ENCODE measurements around the gene CDKN2D.
A peak's percentile ranks its signal among the peaks of the same experiment; 100 is the strongest.
"Not testable (repeated sequence)": the region's sequence is repeated elsewhere in the genome, so short reads cannot be mapped to it uniquely, and the experiment has no call there.

CDKN2D gene

DNA sequence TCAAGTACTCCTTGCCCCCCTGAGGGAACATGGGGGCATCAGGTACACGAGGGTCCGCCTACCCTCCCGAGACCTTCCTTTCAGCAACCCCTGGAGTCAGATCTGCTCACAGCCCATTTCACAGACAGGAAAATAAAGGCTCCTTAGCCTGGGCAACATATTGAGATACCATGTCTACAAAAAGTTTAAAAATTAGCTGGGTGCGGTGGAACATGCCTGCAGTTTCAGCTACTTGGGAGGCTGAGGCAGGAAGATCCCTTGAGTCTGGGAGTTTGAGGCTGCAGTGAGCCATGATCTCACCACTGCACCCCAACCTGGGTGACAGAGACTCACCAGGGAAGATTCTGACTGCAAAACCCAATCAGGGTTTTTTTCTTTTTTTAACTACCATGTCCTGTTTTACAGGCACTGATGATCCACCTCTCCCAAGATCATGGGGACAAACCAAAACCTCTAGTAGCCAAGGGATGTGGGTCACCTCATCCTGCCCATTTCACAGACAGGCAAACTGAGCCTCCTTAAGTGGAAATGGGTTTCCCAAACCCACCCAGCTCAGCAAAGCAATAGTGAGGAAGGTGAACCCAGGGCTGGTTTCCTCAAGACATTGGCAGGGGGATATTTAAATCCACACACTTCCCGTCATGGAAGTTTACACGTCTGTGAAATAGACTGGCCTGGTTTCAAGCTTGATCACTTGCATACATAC lies 6.4 kb upstream of the CDKN2D start:
- WGBS (ENCODE audit: extremely low coverage, insufficient coverage, insufficient read length), result no CpG with 5 or more reads among the region's 6 CpGs
- no peak overlapping the region for H2BK12ac ChIP-seq (ENCODE audit: low read length)
- H3K14ac ChIP-seq (ENCODE audit: low read length), result no peak overlapping the region
- no peaks in the 10 kb centered on the region for H3K79me2 ChIP-seq (ENCODE audit: control insufficient read depth, insufficient read depth, low read length, poor library complexity)
- H2BK120ac ChIP-seq (ENCODE audit: insufficient read depth, low read length, poor library complexity), result no peak overlapping the region
- no peak overlapping the region for H3K4ac ChIP-seq (ENCODE audit: low read depth, low read length)
- no peak overlapping the region for H3K4me2 ChIP-seq (ENCODE audit: low read length)
- no peak overlapping the region for H2AFZ ChIP-seq (ENCODE audit: insufficient read depth, low read length, poor library complexity)
- no peak overlapping the region for H3K27ac ChIP-seq (ENCODE audit: low read depth, low read length)
- H3K4me1 ChIP-seq (ENCODE audit: control insufficient read depth in 1 of 2, insufficient read depth in 2 of 2, low read length in 2 of 2), result peaks cover 0 to 2% of the 10 kb centered on the region in 2 experiments
- H2BK5ac ChIP-seq (ENCODE audit: low read depth, low read length, poor library complexity), result no peak overlapping the region
- no peak overlapping the region for H4K91ac ChIP-seq (ENCODE audit: low read depth, low read length)
- H3K9me3 ChIP-seq (ENCODE audit: insufficient read depth, low read depth, low read length), result peaks cover 2% of the 10 kb centered on the region
- H3K27me3 ChIP-seq (ENCODE audit: insufficient read depth, low read length), result no peaks in the 10 kb centered on the region
- no peaks in the 10 kb centered on the region for H3K79me1 ChIP-seq (ENCODE audit: low read length)
- no peak overlapping the region for H2AK5ac ChIP-seq (ENCODE audit: low read length)
- H4K12ac ChIP-seq (ENCODE audit: low read depth, low read length), result no peak overlapping the region
- no peak overlapping the region for H3K23ac ChIP-seq (ENCODE audit: low read length)
- H3K9ac ChIP-seq (ENCODE audit: low read length), result no peak overlapping the region
- no peak overlapping the region for H3K4me3 ChIP-seq (ENCODE audit: low read depth, low read length)
- H3K18ac ChIP-seq (ENCODE audit: low read length), result no peak overlapping the region
- no peak overlapping the region for H4K8ac ChIP-seq (ENCODE audit: low read depth, low read length)
- DNase-seq, result no peak
- H3K36me3 ChIP-seq (ENCODE audit: control insufficient read depth in 1 of 2, insufficient read depth in 2 of 2, low read length in 2 of 2), result peaks cover 33 to 35% of the 10 kb centered on the region in 2 experiments

- Histone ChIP-seq H2AK5ac (ENCODE audit: low read length) (no peak overlapping the region), H3K4me1 (ENCODE audit: control insufficient read depth in 1 of 2, insufficient read depth in 2 of 2, low read length in 2 of 2) (peaks cover under 1 to 5% of the 10 kb centered on the region in 2 experiments), H2BK120ac (ENCODE audit: insufficient read depth, low read length, poor library complexity) (no peak overlapping the region), H3K4me2 (ENCODE audit: low read length) (no peak overlapping the region), H3K9ac (ENCODE audit: low read length) (no peak overlapping the region), H2AFZ (ENCODE audit: insufficient read depth, low read length, poor library complexity) (no peak overlapping the region), H4K8ac (ENCODE audit: low read depth, low read length) (no peak overlapping the region), H3K4ac (ENCODE audit: low read depth, low read length) (no peak overlapping the region), H3K36me3 (ENCODE audit: control insufficient read depth in 1 of 2, insufficient read depth in 2 of 2, low read length in 2 of 2) (peaks cover 29 to 31% of the 10 kb centered on the region in 2 experiments), H3K27ac (ENCODE audit: low read depth, low read length) (no peak overlapping the region), H3K14ac (ENCODE audit: low read length) (no peak overlapping the region), H3K79me2 (ENCODE audit: control insufficient read depth, insufficient read depth, low read length, poor library complexity) (no peaks in the 10 kb centered on the region), H3K18ac (ENCODE audit: low read length) (no peak overlapping the region), H4K91ac (ENCODE audit: low read depth, low read length) (no peak overlapping the region), H2BK12ac (ENCODE audit: low read length) (no peak overlapping the region), H3K27me3 (ENCODE audit: insufficient read depth, low read length) (no peaks in the 10 kb centered on the region), H3K9me3 (ENCODE audit: insufficient read depth, low read depth, low read length) (peaks cover 2% of the 10 kb centered on the region), H2BK5ac (ENCODE audit: low read depth, low read length, poor library complexity) (no peak overlapping the region), H3K4me3 (ENCODE audit: low read depth, low read length) (no peak overlapping the region), H3K23ac (ENCODE audit: low read length) (no peak overlapping the region), H3K79me1 (ENCODE audit: low read length) (no peaks in the 10 kb centered on the region), H4K12ac (ENCODE audit: low read depth, low read length) (no peak overlapping the region)
- no peak for DNase-seq
- no CpG with 5 or more reads among the region's 8 CpGs for WGBS (ENCODE audit: extremely low coverage, insufficient coverage, insufficient read length)
Observed at GRCh38 chr19:10574462-10574861, 5.7 kb upstream of the CDKN2D start.

DNA sequence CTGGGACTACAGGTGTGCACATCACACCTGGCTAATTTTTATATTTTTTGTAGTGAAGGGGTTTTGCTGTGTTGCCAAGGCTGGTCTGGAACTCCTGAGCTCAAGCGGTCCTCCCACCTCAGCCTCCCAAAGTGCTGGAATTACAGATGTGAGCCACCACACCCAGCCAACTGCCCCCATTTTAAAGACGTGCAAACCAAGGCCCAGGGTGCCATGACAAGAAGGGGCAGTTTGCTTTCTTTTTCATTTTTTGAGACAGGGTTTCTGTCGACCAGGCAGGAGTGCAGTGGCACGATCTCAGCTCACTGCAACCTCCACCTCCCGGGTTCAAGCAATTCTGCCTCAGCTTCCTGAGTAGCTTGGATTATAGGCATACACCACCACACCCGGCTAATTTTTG lies 5.0 kb upstream of the CDKN2D start:
- not testable (repeated sequence) for H3K79me1 ChIP-seq (ENCODE audit: low read length); H2BK5ac ChIP-seq (ENCODE audit: low read depth, low read length, poor library complexity); H2BK12ac ChIP-seq (ENCODE audit: low read length); H3K27me3 ChIP-seq (ENCODE audit: insufficient read depth, low read length); H3K14ac ChIP-seq (ENCODE audit: low read length); H4K12ac ChIP-seq (ENCODE audit: low read depth, low read length); H3K4me3 ChIP-seq (ENCODE audit: low read depth, low read length); H3K27ac ChIP-seq (ENCODE audit: low read depth, low read length); H3K9ac ChIP-seq (ENCODE audit: low read length); H3K4me1 ChIP-seq (ENCODE audit: control insufficient read depth in 1 of 2, insufficient read depth in 2 of 2, low read length in 2 of 2); H3K79me2 ChIP-seq (ENCODE audit: control insufficient read depth, insufficient read depth, low read length, poor library complexity); H2BK120ac ChIP-seq (ENCODE audit: insufficient read depth, low read length, poor library complexity); H4K91ac ChIP-seq (ENCODE audit: low read depth, low read length); H3K4ac ChIP-seq (ENCODE audit: low read depth, low read length); H3K18ac ChIP-seq (ENCODE audit: low read length); H2AFZ ChIP-seq (ENCODE audit: insufficient read depth, low read length, poor library complexity); H3K4me2 ChIP-seq (ENCODE audit: low read length); DNase-seq; H3K23ac ChIP-seq (ENCODE audit: low read length); H2AK5ac ChIP-seq (ENCODE audit: low read length); H4K8ac ChIP-seq (ENCODE audit: low read depth, low read length); H3K9me3 ChIP-seq (ENCODE audit: insufficient read depth, low read depth, low read length)
- no CpG with 5 or more reads among the region's 6 CpGs for WGBS (ENCODE audit: extremely low coverage, insufficient coverage, insufficient read length)
- H3K36me3 ChIP-seq (ENCODE audit: control insufficient read depth in 1 of 2, insufficient read depth in 2 of 2, low read length in 2 of 2), result peaks cover 28 to 29% of the 10 kb centered on the region in 2 experiments

DNA sequence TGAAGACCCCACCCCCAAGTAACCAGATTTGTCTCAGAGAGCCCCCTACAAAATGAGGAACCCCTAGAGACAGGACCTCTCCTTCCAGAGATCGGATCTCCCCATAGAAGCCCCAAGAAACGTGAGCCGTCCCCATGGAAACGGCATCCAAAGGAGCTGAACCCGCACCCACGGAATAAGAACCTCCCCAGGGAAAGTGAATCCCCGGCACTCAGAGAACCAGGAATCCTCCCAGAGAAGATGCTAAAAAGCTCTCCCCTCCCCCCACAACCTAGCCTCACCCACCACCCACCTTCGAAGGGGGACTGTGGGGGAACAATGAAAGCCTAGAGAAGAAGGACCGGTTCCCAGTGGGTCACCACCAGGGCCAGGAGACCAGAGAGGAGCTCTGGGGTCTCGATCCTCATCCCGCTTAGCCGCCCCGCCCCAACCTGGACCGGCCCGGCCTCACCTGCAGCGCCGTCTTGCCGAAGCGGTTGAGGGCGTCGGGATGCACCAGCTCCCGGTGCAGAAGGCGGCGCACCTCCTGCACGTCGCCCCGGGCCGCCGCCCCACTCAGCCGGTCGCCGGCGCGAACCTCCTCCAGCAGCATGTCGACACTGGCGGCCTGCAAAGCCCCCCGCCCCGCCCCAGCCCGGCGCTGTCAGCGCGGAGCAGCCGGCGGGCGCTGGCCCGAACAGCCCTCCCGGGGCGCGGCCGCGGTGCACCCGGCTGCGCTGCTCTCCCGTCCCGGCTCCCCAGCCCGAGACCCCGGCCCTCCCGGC lies 535 bp downstream of the CDKN2D start:
- peak overlapping the region; percentile 67 for H3K4me2 ChIP-seq (ENCODE audit: low read length)
- WGBS (ENCODE audit: extremely low coverage, insufficient coverage, insufficient read length), result no CpG with 5 or more reads among the region's 58 CpGs
- H3K9ac ChIP-seq (ENCODE audit: low read length), result no peak overlapping the region
- H3K4ac ChIP-seq (ENCODE audit: low read depth, low read length), result no peak overlapping the region
- no peak overlapping the region for H4K12ac ChIP-seq (ENCODE audit: low read depth, low read length)
- H3K18ac ChIP-seq (ENCODE audit: low read length), result peak overlapping the region; percentile 43
- H3K79me2 ChIP-seq (ENCODE audit: control insufficient read depth, insufficient read depth, low read length, poor library complexity), result peaks cover 9% of the 10 kb centered on the region
- no peaks in the 10 kb centered on the region for H3K27me3 ChIP-seq (ENCODE audit: insufficient read depth, low read length)
- no peak overlapping the region for H4K91ac ChIP-seq (ENCODE audit: low read depth, low read length)
- no peak overlapping the region for H2BK120ac ChIP-seq (ENCODE audit: insufficient read depth, low read length, poor library complexity)
- no peaks in the 10 kb centered on the region for H3K36me3 ChIP-seq (ENCODE audit: control insufficient read depth in 1 of 2, insufficient read depth in 2 of 2, low read length in 2 of 2)
- peak overlapping the region; percentile 81 for H2AFZ ChIP-seq (ENCODE audit: insufficient read depth, low read length, poor library complexity)
- peaks cover 2% of the 10 kb centered on the region for H3K9me3 ChIP-seq (ENCODE audit: insufficient read depth, low read depth, low read length)
- no peak overlapping the region for H2BK12ac ChIP-seq (ENCODE audit: low read length)
- peaks cover 9% of the 10 kb centered on the region for H3K79me1 ChIP-seq (ENCODE audit: low read length)
- peak; percentile 56 to 64 for DNase-seq
- no peak overlapping the region for H2BK5ac ChIP-seq (ENCODE audit: low read depth, low read length, poor library complexity)
- H3K4me3 ChIP-seq (ENCODE audit: low read depth, low read length), result peak overlapping the region; percentile 73
- H3K23ac ChIP-seq (ENCODE audit: low read length), result no peak overlapping the region
- peaks cover 9 to 14% of the 10 kb centered on the region in 2 experiments for H3K4me1 ChIP-seq (ENCODE audit: control insufficient read depth in 1 of 2, insufficient read depth in 2 of 2, low read length in 2 of 2)
- H4K8ac ChIP-seq (ENCODE audit: low read depth, low read length), result no peak overlapping the region
- H2AK5ac ChIP-seq (ENCODE audit: low read length), result no peak overlapping the region
- H3K27ac ChIP-seq (ENCODE audit: low read depth, low read length), result peak overlapping the region; percentile 4
- peak overlapping the region; percentile 49 for H3K14ac ChIP-seq (ENCODE audit: low read length)

Measured in trophoblast cell (in vitro differentiated cells and primary cell).